ENCODE measurements around the gene TAPBP.
"Not testable (repeated sequence)": the region's sequence is repeated elsewhere in the genome, so short reads cannot be mapped to it uniquely, and the experiment has no call there.

The TAPBP gene
- 318 to 353 reads per million in 2 donors for total RNA-seq

DNA sequence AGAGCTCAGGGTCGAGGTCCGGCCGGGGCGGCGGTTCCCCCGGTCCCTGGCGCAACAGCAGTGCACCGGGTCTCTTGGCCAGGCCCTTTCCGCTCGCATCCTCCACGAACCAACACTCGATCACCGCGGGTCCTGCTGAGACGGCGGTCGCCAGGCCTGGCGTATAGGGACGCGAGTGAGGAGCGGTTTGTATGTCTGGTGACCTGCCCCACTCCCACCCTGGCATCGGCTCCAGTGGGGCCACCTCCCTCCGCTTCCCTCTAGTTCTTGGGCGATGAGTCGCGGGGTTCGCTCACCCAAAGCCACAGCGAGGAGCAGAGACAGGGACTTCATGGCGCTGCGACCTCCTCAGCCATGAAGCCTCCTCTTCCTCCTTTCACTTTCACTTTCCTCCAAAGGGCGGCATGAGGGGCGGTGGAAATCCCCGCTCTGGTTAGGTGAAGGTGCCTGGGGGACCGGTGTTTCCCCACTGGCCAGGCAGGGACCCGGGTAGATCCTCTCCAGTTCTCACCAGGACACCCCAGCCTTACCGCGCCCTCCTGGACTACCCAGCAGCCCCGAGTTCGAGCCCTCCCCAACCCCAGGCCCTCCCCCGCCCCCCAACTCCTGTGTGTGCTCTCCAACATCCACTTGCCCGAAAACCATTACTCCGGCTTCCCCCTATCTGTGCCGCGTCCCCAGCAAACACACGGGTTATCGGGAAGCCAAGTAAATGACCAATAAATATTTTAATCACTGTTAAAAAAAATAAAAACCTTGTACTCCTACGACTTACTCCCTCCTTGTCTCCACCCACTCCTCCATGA lies at the start of gene TAPBP:
TAPBP (minus strand) TSS at position 370 of the 806 bp plus-strand sequence; CDS start at position 333, 37 bp downstream.
- peak; percentile 68 to 91 (median 82) for DNase-seq

DNA sequence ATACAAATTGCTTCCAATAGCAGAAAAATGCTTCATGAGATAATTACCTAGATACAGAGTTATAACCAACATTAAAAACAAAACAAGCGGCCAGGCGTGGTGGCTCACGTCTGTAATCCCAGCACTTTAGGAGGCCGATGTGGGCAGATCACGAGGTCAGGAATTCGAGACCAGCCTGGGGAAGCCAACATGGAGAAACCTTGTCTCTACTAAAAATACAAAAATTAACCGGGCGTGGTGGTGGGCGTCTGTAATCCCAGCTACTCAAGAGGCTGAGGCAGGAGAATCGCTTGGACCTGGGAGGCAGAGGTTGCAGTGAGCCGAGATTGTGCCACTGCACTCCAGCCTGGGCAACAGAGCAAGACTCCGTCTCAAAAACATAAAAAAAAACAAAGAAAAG lies 49.6 kb upstream of the TAPBP start:
- not testable (repeated sequence) for DNase-seq

DNA sequence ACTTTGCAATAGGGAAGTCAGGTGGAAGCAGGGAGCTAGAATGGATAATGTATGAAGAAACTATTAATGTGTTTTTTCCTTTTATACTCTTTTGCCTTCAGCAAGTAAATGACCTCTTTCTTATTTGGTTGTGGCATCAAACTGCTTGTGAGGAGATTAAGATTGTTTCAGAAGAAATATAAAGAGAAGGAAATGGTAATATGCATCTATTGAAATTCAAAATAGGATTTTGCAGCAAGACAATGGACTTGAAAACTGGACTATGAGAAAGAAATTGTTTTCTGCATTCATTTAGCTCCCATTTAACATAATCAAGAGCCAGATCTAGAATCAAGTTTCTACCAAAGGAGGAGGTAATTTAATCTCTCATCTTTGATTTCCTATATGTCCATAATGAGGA lies 45.5 kb upstream of the TAPBP start:
- DNase-seq: no peak

DNA sequence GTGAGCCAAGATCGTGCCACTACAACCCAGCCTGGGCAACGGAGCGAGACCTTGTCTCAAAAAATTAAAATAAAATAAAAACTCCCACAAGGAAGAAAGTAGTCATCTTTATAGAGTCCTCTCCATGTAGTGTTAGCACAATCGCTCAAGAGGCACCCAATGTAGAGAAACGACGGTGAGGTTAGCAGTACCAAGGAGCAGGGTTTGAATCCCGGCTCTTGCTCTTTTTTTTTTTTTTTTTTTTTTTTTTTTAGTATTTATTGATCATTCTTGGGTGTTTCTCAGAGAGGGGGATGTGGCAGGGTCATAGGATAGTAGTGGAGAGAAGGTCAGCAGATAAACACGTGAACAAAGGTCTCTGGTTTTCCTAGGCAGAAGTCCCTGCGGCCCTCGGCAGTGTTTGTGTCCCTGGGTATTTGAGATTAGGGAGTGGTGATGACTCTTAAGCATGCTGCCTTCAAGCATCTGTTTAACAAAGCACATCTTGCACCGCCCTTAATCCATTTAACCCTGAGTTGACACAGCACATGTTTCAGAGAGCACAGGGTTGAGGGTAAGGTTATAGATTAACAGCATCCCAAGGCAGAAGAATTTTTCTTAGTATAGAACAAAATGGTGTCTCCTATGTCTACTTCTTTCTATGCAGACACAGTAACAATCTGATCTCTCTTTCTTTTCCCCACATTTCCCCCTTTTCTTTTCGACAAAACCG lies 43.4 kb upstream of the TAPBP start:
- DNase-seq: not testable (repeated sequence)

DNA sequence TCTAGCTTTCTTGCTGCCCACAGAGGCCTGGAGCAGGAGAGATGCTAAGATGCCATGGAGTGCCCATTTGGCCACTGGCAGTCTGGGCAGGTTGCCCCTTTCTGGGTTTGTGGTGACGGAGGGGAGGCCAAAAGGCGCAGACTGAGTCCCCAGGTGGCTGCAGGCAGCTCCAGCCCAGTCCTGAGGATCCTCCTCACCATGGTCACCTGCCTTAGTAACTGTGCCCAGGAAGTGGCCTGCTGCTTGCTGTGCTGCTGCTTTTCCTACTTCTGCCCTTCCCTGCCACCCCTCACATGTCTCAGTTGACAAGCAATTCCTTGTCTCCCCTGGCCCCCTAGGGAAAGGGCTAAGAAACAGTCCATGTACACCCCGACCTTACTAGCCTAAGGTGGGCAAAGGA lies 42.4 kb upstream of the TAPBP start:
- no peak for DNase-seq

DNA sequence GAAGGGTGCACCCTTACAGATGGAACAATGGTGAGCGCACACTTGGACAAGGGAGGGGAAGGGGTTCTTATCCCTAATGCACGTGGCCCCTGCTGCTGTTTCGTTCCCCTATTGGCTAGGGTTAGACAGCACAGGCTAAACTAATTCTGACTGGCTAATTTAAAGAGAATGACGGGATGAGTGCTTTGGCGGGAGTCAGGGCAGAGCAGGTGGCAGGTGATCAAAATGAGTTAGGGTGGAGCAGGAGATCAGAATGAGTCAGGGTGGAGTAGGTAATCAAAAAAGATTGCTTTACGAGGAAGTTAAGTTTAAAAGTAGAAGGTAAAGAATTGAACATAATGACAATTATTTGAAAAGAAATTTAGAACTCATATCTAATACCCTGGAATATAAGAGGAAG lies 42.0 kb upstream of the TAPBP start:
- not testable (repeated sequence) for DNase-seq

DNA sequence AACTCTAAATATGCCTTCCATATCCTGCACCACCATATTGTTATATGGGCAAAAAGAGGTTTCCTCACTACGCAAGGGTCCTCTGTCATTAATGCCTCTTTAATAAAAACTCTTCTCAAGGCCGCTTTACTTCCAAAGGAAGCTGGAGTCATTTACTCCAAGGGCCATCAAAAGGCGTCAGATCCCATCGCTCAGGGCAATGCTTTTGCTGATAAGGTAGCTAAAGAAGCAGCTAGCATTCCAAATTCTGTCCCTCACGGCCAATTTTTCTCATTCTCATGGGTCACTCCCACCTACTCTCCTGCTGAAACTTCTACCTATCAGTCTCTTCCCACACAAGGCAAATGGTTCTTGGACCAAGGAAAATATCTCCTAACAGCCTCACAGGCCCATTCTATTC lies 33.9 kb upstream of the TAPBP start:
- DNase-seq: no peak

DNA sequence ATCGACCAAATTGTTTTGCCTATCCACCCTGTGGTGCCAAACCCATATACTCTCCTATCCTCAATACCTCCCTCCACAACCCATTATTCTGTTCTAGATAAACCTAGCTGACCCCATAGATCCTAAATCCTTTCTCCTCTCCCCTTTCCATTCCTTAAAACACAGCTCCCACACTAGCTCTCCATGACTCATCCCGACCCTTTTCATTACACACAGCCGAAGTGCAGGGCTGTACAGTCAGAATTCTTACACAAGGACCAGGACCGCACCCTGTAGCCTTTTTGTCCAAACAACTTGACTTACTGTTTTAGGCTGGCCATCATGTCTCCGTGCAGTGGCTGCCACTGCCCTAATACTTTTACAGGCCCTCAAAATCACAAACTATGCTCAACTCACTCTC lies 33.1 kb upstream of the TAPBP start:
- DNase-seq: not testable (repeated sequence)

DNA sequence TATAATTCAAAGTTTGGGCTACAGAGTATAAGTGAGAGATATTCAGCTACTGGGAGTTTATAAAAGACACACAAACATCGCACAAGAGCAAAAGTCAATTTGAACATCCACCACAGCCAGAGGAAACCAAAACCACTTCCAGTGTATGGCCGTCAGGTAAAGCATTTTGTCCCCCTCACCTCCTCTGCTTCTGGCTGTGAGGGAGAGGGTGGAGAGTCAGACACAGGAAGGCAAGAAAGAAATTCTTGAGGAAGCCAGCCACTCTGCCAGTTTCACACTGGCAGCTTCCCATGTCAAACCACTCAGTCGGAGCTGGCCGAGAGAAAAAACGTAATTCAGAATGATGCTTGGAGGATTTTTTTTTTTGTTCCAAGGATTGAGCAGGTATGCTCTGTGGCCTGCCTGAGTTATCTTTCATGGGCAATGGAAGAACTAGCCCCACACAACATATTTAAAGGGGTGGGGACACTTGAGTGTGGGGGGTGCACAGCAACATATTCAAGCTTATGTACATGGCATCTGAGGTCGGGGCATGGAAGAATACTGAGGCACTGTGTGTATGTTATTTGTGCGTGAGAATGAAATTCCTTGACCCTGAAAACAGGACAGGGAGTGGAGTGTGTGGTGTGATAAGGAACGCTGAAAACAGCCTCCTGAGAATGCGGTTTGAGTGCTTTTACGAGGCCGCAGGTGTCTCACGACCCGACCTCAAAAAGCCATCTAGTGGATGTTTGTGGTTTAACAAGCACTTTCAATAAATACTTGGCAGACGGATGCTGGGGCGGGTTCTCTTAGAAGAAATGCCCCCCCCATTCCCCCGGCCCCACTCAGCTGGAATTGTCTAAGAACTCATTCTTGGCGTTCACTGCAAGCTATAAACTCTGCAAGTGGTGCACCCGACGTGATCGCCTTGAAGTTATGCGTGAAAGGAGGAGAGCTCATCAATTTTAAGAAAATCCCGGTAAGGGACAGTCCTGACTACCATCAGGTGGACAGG lies 31.1 kb upstream of the TAPBP start:
- DNase-seq: peak; percentile 34 to 93 (median 63)

DNA sequence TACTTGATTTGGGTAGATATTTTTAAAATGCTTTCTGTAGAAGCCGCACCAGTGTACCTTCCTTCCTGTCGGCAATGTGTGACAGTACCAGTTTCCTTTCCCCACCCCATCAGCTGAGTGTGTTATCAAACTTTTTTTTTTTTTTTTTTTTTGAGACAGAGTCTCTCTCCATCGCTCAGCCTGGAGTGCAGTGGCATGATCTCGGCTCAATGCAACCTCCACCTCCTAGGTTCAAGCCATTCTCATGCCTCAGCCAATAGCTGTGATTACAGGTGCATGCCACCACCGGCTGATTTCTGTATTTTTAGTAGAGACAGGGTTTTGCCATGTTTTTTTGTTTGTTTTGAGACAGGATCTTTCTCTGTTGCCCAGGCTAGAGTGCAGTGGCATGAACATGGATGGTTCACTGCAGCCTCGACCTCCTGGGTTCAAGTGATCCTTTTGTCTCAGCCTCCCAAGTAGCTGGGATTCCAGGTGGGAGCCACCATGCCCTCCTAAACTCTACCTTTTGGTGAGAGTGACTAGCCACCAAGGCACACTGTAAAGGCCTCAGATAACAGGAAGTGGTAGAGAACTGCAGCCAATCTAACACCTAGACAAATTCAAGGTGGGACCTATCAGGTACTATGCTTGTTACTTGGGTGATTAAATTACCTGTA lies 30.2 kb upstream of the TAPBP start:
- peak in 4 of 5 experiments; percentile 17 to 95 (median 76) for DNase-seq

DNA sequence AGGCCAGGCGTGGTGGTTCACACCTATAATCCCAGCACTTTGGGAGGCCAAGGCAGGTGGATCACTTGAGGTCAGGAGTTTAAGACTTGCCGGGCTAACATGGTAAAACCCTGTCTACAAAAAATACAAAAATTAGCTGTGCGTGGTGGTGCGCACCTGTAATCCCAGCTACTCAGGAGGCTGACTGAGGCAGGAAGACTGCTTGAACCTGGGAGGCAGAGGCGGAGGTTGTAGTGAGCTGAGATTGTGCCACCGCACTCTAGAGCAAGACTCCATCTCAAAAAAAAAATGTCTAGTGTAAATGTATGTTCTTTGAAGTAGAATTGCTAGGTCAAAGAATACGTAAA lies 29.7 kb upstream of the TAPBP start:
- peak in 1 of 5 experiments; percentile 13 for DNase-seq

DNA sequence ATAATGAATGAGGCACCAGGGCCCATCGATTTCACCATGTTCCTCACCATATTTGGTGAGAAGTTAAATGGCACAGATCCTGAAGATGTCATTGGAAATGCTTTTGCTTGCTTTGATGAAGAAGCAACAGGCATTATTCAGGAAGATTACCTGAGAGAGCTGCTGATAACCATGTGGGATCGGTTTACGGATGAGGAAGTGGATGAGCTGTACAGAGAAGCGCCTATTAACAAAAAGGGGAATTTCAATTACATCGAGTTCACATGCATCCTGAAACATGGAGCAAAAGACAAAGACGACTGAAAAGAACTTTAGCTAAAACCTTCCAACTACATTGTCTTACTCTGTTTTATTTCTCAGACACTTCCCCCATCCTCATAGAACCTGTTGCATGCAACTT lies 25.3 kb upstream of the TAPBP start:
- DNase-seq: no peak

DNA sequence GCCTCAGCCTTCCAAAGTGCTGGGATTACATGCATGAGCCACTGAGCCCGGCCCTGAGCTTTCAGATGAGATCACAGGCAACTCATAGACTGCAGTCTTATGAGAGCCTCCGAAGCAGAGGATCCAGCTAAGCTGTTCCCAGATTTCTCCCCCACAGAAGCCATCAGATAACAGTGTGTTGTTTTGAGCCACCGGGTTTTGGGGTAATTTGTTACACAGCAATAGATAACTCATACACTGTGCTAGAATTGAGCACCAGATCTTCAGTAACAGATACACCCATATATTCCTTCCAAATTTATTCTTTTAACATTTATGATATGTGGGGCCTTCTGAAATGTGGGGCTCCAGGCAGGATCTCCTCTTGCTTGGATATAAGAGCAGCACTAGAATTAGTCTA lies 22.6 kb upstream of the TAPBP start:
- DNase-seq: no peak

DNA sequence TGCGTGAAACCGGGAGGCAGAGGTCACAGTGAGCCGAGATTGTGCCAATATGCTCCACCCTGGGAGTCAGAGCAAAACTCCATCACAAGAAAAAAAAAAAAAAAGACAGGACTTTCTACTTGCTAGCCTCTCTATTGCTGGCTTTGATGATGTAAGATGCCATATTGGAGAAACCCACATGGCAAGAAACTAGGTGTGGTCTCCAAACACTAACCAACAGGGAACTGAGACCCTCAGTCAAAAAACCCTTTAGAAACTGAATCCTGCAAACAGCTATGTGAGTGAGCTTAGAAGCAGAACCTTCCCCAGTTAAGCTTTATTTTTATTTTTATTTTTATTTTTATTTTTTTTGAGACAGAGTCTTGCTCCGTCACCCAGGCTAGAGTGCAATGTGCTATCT lies 22.0 kb upstream of the TAPBP start:
- no peak for DNase-seq

DNA sequence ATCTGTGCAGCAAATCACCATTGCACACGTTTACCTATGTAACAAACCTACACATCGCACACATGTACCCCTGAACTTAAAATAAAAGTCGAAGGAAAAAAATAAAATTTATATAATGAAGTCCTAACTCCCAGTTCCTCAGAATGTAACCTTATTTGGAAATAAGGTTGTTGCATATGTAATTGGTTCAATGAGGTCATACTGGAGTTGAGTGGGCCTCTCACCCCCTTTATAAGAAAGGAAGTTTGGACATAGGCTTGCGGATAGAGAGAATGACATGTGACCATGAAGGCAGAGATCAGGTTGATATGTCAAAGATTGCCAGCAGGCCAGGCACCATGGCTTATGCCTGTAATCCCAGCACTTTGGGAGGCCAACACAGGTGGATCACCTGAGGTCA lies 19.8 kb upstream of the TAPBP start:
- no peak for DNase-seq

DNA sequence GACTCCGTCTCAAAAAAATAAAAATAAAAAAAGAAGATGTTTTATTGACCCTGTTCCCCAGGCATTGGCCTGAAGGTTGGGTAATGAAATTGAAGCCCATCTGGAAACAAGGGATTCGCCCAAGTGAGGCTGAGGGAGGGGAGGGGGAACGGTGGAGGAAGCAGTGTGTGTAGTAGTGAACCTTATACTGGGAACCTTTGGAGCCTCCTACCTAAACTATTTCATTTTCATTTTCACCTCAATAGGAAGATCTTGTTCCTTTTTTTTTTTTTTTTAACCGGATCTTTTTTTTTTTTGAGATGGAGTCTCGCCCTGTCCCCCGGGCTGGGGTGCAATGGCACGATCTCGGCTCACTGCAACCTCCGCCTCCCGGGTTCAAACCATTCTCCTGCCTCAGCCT lies 16.9 kb upstream of the TAPBP start:
- no peak for DNase-seq

DNA sequence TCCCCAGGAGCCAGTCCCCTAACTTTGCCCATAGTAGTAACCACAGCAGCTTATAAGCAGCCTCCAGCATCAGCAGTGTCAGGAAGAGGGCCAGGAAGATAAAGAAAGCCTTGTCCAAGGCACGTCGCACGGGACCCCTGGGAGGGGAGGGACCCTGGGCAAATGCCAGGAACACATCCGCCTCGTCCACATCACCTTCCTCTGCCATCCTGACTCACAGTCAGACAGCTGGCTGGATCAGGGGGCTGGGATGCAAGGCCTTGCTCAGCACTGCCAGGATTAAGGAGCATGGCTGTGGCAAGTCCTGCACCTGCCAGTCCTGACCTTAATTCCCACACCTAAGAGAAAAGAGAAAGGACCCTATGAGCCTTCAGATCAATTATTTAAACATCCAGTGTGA lies 15.2 kb upstream of the TAPBP start:
- no peak for DNase-seq

DNA sequence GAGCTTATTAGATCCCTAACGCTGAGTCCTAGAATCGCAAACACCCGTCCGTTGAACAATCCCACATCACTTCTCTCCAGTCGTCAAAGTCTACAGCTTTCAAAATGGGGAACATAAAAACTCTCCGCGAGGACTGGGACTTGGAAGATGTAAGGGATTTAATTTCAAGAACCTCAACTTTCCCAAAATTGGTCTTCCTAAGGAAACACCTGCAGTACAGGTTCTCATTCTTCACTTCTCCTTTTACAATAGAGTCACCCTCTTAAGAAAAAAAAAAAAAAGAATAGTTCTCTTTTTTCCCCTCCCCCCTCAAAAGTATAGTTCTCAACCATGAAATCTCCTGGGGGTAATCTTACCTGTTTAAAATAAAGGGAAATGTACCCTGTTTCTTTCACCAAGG lies 10.2 kb upstream of the TAPBP start:
- no peak for DNase-seq

DNA sequence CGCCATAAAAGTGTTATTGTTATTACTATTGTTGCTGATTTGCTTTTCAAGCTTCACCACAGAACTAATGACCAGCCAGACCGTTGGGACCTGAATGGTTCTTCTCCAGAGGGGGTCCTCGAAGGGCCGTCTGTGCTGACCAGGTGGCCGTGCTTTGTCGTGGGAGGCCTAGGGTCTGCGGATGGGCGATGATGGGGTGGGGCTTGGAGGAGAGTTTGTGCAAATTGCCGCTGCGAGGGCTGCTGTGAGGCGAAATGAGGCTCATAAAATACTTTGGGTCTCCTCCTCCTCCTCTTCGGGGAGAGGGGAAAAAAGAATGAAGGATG lies 9.7 kb upstream of the TAPBP start:
- DNase-seq: peak in 1 of 5 experiments; percentile 32

DNA sequence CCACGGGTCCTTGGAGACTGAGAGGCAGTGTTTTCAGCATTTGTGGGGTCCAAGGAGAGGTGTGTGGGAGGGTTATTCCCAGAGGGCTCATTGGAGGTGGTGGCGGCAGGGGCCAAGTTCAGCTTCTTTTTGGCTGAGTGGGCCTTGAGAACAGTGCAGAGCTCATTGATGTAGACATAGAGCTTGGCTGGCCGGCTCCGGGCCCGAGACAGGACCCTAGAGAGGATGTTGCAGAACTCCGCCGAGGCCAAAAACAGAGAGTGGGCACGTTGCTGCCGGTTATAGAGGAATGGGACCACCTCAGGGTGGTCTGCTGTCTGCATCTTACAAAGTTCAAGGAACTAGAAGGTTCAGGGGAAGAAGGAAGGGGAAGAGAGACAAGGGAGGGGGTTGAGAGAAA lies 7.3 kb upstream of the TAPBP start:
- no peak for DNase-seq

DNA sequence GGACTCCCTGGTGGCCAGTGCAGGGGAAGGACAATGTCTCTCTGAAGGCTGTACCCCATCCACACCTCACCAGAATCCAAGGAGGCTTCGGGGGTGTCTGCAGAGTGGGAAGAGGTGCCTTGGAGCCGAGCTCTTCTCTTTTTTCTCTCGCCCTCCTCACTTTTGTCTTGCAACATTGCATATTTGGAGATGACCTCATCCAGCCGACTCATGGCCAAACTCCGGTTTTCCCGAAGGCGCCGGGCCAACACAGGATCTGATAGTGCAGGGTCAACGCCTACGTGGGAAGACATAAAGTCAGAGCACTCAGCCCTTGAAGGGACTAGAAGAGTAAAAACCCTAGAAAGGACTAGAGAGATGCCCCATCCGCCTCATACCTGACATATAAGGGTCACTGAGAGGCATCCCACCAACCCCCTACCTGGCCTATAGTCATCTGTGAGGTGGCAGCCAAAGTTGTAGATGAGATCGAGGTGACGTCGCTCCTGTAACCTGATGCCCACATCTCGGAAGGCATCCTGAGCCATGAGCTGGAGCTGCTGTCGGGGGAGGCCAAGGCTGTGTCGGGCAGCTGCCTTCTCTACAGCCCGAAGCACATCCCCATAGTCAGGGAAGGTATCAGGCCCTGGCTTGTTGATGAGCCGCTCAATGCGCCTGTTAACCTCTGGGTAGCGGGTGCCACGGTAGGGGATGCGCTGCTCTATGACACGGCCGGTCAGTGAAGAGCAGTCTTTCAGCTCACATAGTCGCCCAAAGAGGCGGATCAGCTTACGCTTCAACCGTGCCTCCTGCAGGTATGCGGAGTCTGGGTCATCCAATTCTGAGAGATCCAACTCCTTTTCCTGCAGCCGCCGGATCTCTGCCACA lies 6.7 kb upstream of the TAPBP start:
- no peak for DNase-seq

DNA sequence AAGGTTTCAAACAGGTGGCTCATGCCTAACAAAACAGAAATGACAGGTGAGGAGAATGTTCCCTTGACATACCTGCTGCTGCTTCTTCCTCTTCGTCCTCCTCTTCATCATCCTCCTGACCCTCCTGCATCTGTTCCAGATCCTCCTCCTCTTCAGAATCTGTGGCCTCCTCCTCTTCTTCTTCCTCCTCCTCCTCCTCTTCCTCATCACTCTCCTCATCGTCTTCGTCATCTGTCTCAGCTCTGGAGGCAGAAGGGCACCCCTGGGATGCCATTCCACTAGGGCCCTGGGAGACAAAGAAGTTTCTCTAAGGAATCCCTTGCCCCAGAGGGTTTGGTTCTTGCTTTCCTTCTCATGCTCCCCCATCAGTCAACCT lies 6.0 kb upstream of the TAPBP start:
- no peak for DNase-seq
